HG02678 (cell line): Measurements from ENCODE around the gene RAP2B.
A peak's percentile ranks its signal among the peaks of the same experiment; 100 is the strongest.

ENCODE experiments used
- ATAC-seq: cut with Tn5 transposase; IDR thresholded peaks from one replicate; pipeline ENCODE4 v1.9.1; 2021; ENCODE audit warnings: mild to moderate bottlenecking, moderate library complexity; ENCODE audit not compliant: unreplicated experiment

Gene RAP2B

GRCh38 chr3:153159771-153160397 lies 2.1 kb upstream of the RAP2B start:
- no peak for ATAC-seq

DNA sequence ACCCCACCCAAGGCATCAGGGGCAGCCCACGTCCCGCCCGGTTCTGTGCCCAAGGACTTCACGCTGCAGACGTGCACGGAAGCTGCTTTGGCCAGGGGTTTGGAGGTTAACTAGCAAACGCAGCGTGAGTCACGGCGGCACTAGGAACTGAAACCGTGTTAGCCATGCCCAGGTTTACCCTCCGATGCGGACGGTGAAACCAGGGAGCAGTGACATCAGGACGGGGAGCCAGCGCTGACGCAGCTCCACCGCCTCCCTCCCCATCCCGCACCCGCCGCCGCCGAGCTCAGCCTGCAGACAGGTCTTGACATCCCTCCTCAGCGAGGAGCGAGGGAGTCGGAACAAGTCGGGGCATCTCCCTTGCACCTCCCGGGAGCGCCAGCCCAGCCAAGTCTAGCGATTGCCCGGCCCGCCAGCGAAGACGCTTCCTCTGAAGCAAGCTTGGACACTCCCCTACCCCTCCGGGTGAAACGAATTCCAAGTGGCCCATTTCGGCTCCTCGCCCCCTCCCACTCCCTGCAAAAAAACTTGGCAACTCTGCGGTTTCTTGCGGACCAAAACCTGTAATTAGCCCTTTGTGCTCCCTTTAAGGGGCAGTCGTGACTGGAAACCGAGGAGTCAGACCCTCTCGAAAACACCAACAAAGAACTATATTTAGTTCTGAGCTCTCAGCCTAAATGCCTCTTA lies 1.4 kb upstream of the RAP2B start:
- peak; percentile 28 for ATAC-seq

DNA sequence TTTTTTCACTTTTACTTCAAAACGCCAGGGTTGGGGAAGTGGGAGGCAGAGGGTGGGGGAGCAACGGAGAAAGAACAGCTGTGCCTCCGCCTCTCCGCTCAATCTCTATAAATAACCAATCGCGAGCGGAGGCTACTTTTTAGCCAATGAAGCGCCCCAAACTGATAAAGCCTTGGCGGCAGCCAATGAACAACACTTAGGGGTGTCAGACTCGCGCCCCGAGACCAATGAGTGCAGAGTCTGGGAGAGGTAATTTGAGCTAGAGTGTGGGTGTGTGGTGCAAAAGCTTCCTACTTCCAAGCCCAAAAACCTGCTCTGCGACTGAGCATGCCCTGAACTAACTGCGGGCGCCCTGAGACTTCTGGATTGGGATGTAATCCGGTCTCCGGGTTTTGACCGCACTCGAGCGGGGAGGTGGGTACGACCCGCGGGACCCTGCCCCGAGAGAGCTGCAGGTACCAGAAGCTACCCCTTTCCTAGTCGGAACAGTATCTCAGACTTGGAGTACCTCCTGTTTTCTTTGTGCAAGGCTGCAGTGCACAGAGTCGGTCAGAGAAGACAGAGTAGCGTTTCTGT lies 800 bp upstream of the RAP2B start:
- ATAC-seq: peak; percentile 79

DNA sequence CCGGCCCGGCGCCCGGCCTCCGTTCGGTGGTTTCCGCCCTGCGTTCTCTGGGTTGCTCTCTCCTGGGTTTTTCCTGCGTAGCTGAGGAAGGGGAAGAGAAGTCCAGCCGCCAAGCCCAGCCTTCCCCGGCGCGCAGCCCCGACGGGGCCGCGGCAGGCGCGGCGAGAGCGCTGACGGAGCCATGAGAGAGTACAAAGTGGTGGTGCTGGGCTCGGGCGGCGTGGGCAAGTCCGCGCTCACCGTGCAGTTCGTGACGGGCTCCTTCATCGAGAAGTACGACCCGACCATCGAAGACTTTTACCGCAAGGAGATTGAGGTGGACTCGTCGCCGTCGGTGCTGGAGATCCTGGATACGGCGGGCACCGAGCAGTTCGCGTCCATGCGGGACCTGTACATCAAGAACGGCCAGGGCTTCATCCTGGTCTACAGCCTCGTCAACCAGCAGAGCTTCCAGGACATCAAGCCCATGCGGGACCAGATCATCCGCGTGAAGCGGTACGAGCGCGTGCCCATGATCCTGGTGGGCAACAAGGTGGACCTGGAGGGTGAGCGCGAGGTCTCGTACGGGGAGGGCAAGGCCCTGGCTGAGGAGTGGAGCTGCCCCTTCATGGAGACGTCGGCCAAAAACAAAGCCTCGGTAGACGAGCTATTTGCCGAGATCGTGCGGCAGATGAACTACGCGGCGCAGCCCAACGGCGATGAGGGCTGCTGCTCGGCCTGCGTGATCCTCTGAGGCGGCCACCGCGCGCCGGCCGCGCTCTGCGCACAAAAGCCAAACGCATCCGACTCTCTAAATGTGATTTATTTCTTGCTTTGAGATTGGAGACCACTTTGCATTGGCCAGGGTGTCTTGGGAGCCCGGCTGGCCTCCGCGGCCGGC lies 727 bp downstream of the RAP2B start:
- ATAC-seq: peak; percentile 5

DNA sequence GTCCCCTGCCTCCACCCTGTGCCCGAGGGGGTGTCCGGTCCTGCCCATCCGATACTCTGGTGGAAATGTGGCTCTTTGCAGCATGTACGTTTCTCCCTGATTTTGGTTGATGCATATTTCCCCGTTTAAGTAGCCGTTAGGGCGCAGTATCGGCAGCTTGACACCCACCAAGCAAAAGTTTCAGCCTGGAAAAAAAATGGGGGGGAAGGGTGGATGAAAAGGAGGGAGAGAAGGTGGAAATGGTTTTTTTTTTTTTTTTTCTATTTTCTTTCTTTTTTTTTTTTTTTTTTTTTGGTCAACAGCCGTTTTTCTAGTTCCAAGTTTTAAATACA lies 1.3 kb downstream of the RAP2B start:
- no peak for ATAC-seq

- ATAC-seq: no peak
These were observed 1.9 kb downstream of the RAP2B start for GRCh38 chr3:153163756-153164550.

GRCh38 chr3:153165261-153165681 lies 3.2 kb downstream of the RAP2B start:
- no peak for ATAC-seq

DNA sequence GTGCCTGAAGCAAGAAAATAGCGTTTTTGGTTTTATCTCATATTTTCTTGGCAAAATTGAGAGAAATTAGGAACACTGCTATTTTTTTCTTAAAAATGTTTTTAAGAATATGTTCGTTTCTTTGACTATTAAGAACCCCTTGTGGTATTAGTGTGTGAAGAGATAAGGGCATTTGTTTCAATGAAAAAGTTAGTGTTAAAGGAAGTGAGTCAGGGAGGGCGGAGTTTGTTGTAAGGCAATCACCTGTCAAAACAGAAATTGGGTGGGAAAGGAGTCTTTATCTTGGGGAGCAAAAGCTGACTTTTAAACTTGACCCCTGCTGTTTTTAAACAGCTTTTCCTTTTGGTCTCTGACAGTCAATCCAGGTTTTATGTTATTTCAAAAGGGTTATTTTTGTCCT lies 4.2 kb downstream of the RAP2B start:
- no peak for ATAC-seq

GRCh38 chr3:153166796-153167195 lies 4.8 kb downstream of the RAP2B start:
- no peak for ATAC-seq

GRCh38 chr3:153169793-153170383 lies 7.9 kb downstream of the RAP2B start:
- ATAC-seq: no peak

GRCh38 chr3:153171256-153171655 lies 9.2 kb downstream of the RAP2B start:
- no peak for ATAC-seq

- no peak for ATAC-seq
These were observed 9.9 kb downstream of the RAP2B start for GRCh38 chr3:153171918-153172317.

- ATAC-seq: no peak
These were observed 11.1 kb downstream of the RAP2B start for GRCh38 chr3:153172796-153173757.

DNA sequence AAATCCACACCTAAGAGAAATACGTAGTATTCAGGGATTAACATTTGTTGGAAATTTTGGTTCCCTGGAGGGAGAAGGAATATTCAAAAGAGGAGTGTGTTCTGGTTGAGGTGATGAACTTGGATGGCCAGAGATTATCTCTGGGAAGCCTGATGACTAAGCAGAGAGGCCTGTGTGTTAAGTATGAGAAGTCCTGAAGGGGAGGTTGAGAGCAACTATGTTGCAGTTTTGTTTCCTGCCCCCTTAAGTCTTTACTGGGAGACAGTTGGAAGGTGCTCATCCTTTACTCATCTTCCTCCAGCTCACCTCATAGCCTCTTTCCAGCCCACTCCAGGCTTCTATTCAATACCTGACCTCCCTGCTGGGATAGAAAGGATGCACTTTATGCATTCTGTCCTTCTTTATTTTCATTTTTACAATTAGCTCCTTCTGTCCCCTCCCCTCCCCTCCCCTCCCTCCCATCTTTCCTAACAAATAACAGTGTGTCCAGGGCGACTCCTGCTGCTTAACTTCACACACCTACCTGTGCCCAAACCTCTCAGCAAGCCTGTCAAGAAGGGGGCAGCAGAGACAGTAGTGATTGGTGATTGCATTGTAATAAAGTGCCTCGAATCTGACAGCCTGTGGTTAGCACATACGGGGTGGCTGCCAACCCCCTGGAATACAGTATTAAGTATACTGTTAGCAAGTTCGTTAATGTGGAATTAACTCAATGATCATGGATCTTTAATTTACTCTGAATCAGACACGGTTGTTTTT lies 11.9 kb downstream of the RAP2B start:
- no peak for ATAC-seq

- no peak for ATAC-seq
These were observed 14.2 kb downstream of the RAP2B start for GRCh38 chr3:153176197-153176596.

DNA sequence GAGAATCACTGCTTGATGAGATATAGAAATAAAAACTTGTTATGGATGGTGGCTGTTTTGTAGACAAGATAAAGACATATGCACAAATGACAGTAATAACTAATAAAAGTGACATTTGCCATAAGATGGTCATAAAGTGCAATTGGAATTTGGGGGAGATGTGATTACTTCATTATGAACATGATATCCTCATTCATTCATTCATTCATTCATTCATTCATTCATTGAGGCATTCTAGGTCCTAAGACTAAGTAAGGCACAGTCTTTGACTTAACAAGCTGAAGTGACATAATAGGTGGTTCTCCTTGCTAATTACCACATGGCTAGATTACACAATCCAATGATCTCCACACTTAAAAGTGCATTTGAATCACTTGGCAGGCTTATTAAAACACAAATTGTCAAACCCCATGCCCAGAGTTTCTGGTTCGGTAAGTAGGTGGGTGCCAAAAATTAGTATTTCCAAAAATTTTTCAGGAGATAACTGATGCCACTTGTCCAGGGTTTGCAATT lies 18.9 kb downstream of the RAP2B start:
- no peak for ATAC-seq

DNA sequence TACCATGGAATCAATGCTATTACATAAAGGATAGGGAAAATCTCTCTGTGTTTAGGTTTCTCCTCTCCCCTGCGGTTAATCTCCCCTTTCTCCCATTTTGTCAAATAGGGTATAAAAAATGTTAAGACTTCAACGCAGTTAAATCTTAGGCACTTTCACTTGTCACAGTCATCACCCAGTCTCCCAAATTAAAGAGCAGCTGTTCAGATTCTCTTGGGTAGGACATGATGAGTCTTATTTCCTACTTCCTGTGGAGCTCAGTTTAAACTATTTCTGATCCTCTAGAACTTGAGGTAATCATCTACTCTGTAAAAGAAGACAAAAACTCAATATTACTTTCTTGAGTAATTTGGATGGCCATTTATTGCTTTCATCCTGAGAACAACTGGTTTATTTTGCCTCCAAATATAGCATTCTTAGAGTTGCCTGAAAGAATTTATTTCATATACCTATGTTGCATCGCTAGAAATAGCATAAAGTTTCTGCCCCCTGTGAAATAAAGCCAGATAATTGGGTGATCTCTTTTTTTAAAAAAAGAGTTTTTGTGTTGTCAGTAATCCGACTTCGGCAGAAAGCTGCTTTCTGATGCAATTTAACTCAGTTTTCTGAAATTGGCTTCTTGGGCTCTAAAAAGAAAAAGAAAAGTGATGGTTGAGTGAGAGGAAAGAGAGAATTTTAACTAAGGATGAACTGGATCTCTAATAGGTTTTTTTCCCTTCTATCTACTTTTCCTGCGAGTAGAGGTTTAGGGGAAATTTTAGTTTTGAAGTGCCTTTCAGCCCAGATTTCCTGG lies 20.7 kb downstream of the RAP2B start:
- ATAC-seq: no peak

- no peak for ATAC-seq
These were observed 28.9 kb downstream of the RAP2B start for GRCh38 chr3:153190923-153191322.
